ENCODE results near the gene AWAT1.
"Not testable (repeated sequence)": the region's sequence is repeated elsewhere in the genome, so short reads cannot be mapped to it uniquely, and the experiment has no call there.

The AWAT1 gene

DNA sequence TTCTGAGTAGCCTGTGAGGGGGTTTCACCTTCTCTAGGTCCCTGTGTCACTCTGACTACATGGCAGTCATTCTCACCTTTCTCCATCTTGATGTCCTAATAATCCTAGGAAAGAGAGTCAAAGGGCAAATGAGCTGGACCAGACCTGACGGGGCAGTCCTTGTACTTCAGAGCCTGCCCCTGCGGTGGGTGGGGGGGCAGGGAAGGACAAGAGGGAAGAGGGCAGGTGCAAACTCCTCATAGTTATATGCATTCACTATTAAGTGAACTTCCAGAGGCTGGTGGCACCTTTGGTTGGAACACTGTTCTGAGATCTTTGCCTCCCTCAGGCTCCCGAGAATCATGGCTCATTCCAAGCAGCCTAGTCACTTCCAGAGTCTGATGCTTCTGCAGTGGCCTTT, at the start of gene AWAT1:
TSS of gene AWAT1 (plus strand) at position 301 of the 400 bp plus-strand sequence. CDS start at position 342, 41 bp downstream.
- no peak for DNase-seq (ENCODE audit: low read depth)

- DNase-seq (ENCODE audit: low read depth): no peak
Observed at GRCh38 chrX:70190225-70190624, 44.2 kb upstream of the AWAT1 start.

DNA sequence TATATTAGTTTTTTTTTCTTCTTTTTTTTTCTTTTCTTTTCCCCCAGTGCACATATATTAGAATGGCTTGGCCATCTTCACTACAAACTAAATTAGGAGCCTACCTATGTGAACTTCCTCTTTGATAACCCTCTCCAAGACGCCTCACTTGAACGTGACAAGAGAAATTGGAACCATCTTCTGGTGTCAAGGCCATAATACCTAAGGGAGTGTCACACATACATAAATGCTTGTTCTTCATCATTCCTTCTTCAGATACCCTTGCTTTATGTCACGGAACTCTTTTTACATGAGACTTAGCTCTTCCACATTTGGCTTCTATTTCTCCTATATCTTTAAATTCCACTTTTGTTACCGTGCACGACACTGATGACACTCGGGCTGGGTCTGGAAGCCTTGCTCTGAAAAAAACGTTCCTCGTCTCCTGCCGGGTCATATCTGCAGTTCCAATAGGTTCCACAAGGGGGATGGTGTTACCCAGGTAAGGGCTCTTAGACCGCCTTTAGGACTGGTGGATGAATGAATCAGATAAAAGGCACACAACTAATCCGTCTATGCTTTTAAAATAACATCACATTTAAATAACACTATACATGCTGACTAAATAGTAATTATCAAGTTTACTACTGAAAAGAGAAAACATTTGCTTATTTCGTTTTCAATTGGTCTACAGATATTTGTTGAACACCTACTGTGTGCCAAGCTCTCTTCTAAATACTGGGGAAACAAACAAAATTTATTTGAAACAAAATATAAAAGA, 37.3 kb upstream of the AWAT1 start:
- DNase-seq (ENCODE audit: low read depth): peak; percentile 6

GRCh38 chrX:70201732-70202131, 32.7 kb upstream of the AWAT1 start:
- no peak for DNase-seq (ENCODE audit: low read depth)

DNA sequence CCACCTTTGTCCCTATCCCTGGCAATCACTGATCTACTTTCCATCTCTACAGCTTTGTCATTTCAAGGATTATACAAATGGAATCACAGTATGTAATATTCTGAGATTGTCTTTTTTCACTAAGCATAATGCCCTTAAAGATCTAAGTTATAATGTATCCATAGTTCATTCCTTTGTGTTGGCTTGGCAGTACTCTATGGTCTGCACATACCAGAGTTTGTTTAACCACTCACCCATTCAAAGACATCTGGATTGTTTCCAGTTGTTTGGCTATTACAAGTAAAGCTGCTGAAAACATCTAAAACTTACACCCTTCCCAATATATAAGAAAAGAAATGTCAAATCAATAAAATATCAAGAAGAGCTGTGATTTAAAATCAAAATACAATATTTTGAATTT, 26.0 kb upstream of the AWAT1 start:
- DNase-seq (ENCODE audit: low read depth): no peak

- DNase-seq (ENCODE audit: low read depth): not testable (repeated sequence)
Observed at GRCh38 chrX:70209570-70209969, 24.9 kb upstream of the AWAT1 start.

DNA sequence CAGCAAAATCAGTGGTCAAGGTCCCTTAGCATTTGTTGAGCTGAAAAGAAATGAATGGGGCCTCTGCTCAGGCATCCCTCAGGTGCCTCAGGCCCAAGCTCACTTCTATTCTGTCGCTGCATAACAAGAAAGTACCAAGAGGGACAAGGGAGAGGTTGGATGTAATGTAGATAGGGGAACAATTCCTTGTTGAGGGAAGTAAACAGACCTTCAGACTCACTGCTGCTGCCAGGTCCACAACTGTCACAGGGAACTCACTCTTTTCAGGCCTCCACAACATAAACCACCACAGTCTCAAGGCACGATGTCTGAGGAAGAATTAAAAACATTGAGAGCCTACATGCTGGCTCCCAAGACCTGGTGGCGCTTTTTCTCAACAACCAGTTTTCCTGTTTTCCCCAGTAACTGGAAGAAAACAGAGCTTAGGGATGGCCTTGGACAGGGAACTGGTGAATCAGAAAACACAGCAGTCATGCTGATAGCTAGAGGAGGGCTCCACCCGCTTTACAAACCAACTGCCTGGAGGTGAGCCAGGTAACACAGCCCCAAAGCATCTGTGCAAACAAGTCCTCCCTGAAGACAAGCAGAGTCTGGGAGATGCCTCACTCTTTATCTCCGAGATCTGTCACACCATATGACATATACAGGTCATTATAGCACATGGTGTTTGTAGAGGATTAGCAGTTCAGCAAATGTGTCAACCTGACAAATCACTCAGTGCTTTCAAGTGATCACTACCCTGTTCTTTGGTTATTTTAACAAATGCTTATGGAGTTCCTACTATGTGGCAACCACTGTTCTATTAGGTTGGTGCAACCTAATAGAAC, 14.3 kb upstream of the AWAT1 start:
- DNase-seq (ENCODE audit: low read depth): no peak

DNA sequence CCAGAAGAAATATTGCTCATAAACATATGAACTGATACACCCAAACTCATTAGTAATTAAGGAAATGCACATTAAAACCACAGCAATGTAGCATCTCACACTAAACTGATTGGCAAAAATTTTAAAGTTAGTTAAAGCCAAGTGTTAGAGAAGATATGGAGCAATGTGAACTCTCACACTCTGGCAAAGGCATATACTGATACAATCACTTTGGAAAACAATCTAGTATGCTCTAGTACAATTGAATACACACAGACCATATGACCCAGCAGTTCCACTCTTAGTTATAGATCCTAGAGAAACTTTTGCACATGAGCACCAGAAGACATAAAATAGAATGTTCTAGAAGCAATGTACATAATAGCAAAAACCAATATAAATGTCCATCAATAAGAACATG, 8.4 kb upstream of the AWAT1 start:
- no peak for DNase-seq (ENCODE audit: low read depth)

GRCh38 chrX:70226687-70227086, 7.8 kb upstream of the AWAT1 start:
- no peak for DNase-seq (ENCODE audit: low read depth)

DNA sequence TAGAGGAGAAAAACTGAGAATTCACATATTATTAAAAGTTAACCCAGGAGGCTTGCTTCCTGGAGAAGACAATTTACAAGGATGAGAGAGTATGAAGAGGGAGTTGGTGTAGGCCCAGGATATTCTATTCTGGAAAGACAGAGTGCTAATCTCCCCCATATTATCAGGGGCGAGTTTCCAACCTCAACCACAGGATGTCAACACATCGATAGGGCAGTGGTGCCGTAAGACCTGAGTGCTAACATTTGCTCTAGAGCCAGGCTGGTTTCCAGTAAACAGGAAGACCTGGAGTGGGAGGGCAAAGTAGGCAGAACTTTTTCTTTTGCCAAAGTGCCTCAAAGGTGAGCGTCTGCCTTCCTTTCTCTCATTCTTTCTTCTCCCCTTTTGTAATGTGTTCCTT, 2.8 kb upstream of the AWAT1 start:
- no peak for DNase-seq (ENCODE audit: low read depth)

GRCh38 chrX:70240751-70241150, 6.3 kb downstream of the AWAT1 start:
- no peak for DNase-seq (ENCODE audit: low read depth)

DNA sequence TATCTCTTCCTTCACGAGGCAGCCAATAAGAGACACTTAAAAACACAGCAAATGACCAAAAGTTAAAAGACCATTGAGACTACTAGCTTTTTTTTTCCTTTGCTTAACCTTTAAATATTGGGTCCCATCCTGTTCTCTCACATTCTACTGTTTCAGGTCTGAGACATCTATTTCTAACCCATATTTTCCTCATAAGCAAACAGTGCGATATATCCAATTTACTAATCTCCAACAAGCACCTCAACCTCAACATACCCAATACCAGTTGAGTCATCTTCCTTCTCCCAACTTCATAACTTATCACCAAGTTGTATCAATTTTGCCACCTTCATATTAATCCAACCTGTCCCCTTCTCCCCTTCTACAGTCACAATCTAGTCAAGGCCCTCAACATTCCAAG, 7.0 kb downstream of the AWAT1 start:
- DNase-seq (ENCODE audit: low read depth): no peak

- not testable (repeated sequence) for DNase-seq (ENCODE audit: low read depth)
Observed at GRCh38 chrX:70243601-70244000, 9.1 kb downstream of the AWAT1 start.

DNA sequence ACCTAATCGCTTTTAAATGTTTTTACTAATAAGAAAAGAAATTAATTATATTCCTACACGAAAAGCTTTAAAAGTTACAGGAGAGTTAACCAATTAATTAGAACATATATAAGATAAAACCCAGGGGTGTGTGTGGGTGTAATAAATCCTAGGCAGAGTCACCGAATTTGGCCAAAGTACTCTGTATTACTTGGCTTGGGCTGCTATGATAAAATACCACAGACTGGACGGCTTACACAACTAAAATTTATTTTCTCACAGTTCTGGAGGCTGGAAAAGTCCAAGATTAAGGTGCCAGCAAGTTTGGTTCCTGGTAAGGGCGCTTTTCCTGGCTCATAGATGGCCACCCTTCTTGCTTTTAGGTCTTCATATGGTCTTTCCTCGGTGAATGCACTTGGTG, 10.4 kb downstream of the AWAT1 start:
- DNase-seq (ENCODE audit: low read depth): no peak

- no peak for DNase-seq (ENCODE audit: low read depth)
Observed at GRCh38 chrX:70247252-70247651, 12.8 kb downstream of the AWAT1 start.

DNA sequence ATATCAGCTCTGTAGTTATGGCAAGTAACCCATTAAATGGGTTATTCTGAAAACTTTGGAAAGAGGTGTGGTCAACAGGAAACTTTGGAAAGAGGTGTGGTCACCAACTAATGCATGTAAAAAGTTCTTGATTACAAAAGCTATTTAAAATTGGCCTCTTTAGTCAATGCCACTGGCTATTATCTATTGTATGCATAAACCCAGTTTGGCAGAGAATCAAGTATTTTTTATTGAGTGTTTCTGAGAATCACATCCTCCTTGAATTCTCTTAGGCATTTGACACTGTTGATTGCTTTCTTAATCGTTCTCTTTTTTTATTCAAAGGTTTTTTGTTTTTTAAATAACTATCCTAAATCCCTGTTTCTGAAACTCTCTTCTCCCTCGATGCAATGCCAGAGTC, 18.0 kb downstream of the AWAT1 start:
- no peak for DNase-seq (ENCODE audit: low read depth)

GRCh38 chrX:70253377-70254062, 19.1 kb downstream of the AWAT1 start:
- DNase-seq (ENCODE audit: low read depth): no peak

GRCh38 chrX:70254063-70254400, 19.6 kb downstream of the AWAT1 start:
- DNase-seq (ENCODE audit: low read depth): no peak

- DNase-seq (ENCODE audit: low read depth): no peak
Observed at GRCh38 chrX:70254909-70255308, 20.5 kb downstream of the AWAT1 start.

- no peak for DNase-seq (ENCODE audit: low read depth)
Observed at GRCh38 chrX:70255452-70255851, 21.0 kb downstream of the AWAT1 start.

GRCh38 chrX:70257423-70258288, 23.2 kb downstream of the AWAT1 start:
- DNase-seq (ENCODE audit: low read depth): no peak

GRCh38 chrX:70260104-70260503, 25.6 kb downstream of the AWAT1 start, which contains the start of gene P2RY4:
Gene P2RY4 (minus strand): TSS chrX:70260204. CDS start chrX:70259624, 580 bp downstream.
- no peak for DNase-seq (ENCODE audit: low read depth)

Data from stimulated activated CD8-positive, alpha-beta memory T cell treated with anti-CD3 and anti-CD28 coated beads, Interleukin-12 subunit alpha, Interleukin-12 subunit beta, amount 100 ng/mL, for 4 hours (primary cell).